KOPT-K1 (cell line): Measurements from ENCODE around the gene MARS1.
"Not testable (repeated sequence)": the region's sequence is repeated elsewhere in the genome, so short reads cannot be mapped to it uniquely, and the experiment has no call there.

Experiments used
- H3K27ac ChIP-seq: fragments of 200-600 bp; sonication (generic); 2 replicates; pipeline ENCODE4 v1.5.1; 2016; ENCODE audit warnings: antibody characterized with exemption, mild to moderate bottlenecking, low read depth, low read length; ENCODE audit not compliant: poor library complexity, severe bottlenecking
- H3K36me3 ChIP-seq: fragments of 200-600 bp; sonication (generic); 2 replicates; pipeline ENCODE4 v1.5.1; 2017; ENCODE audit warnings: antibody characterized with exemption, mild to moderate bottlenecking, low read length, moderate library complexity; ENCODE audit not compliant: insufficient read depth
- H3K9me3 ChIP-seq: fragments of 200-600 bp; sonication (generic); 2 replicates; pipeline ENCODE4 v1.5.1; 2017; ENCODE audit warnings: antibody characterized with exemption, low read length, mild to moderate bottlenecking; ENCODE audit not compliant: insufficient read depth, poor library complexity, severe bottlenecking

The MARS1 gene

GRCh38 chr12:57489157-57489641 is 1.3 kb downstream of the MARS1 start:
- H3K27ac ChIP-seq, result peak overlapping the region; percentile 76
- peaks cover 47% of the 10 kb centered on the region for H3K36me3 ChIP-seq
- H3K9me3 ChIP-seq, result no peaks in the 10 kb centered on the region

DNA sequence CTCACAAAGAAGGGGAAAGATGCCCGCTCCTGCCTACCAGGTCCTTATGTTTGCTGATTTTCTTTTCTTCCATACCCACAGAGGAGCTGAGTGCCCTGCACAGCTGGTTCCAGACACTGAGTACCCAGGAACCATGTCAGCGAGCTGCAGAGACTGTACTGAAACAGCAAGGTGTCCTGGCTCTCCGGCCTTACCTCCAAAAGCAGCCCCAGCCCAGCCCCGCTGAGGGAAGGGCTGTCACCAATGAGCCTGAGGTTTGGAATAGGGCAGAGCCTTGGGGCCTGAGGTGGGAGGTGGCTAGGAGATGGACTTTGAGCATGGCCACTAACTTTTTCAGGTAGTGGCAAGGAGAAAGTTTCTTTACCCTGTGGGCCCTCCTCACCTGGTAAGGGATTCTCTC is 2.3 kb downstream of the MARS1 start:
- no peak overlapping the region for H3K27ac ChIP-seq
- H3K36me3 ChIP-seq, result peaks cover 52% of the 10 kb centered on the region
- no peaks in the 10 kb centered on the region for H3K9me3 ChIP-seq

DNA sequence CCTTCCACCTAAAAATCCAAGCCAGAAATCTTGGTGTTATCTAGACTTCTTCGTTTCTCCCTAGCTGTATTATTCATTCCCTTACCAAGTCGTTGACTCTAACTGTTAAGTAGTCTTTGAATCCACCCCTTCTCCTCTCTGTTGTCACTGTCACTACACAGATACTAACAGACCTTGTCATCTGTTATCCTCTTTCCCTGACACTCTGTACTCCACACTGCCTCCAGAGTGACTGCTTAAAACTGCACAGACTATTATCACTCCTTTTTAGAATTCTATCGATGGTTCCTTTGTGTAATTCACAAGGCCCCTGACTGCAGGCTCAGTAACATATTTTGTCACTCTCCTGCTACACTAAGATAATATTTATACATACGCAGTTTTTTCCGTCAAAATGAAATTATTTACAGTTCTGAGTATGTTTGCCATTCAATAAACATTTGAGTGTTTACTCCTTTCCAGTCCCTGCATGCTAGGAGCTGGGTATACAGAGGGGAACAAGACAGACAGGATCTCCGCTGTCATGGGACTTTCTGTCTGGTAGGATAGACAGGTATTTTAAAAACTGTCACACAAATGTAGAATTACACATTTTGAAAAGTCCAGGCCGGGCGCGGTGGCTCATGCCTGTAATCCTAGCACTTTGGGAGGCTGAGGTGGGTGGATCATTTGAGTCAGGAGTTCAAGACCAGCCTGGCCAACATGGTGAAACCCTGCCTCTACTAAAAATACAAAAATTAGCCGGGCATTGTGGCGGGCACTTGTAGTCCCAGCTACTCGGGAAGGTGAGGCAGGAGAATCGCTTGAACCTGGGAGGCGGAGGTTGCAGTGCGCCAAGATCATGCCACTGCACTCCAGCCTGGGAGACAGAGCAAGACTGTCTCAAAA is 3.8 kb downstream of the MARS1 start:
- peaks cover 65% of the 10 kb centered on the region for H3K36me3 ChIP-seq
- H3K27ac ChIP-seq, result no peak overlapping the region
- no peaks in the 10 kb centered on the region for H3K9me3 ChIP-seq

DNA sequence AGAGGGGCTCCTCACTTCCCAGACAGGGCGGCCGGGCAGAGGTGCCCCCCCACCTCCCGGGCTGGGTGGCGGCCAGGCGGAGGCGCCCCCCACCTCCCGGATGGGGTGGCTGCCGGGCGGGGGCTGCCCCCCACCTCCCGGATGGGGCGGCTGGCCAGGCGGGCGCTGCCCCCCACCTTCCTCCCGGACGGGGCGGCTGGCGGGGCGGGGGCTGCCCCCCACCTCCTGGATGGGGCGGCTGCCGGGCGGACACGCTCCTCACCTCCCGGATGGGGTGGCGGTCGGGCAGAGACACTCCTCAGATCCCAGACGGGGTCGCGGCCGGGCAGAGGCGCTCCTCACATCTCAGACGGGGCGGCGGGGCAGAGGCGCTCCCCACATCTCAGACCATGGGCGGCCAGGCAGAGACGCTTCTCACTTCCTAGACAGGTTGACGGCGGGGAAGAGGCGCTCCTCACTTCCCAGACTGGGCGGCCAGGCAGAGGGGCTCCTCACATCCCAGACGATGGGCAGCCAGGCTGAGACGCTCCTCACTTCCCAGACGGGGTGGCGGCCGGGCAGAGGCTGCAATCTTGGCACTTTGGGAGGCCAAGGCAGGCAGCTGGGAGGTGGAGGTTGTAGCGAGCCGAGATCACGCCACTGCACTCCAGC is 7.3 kb downstream of the MARS1 start:
- peaks cover 83% of the 10 kb centered on the region for H3K36me3 ChIP-seq
- not testable (repeated sequence) for H3K27ac ChIP-seq

DNA sequence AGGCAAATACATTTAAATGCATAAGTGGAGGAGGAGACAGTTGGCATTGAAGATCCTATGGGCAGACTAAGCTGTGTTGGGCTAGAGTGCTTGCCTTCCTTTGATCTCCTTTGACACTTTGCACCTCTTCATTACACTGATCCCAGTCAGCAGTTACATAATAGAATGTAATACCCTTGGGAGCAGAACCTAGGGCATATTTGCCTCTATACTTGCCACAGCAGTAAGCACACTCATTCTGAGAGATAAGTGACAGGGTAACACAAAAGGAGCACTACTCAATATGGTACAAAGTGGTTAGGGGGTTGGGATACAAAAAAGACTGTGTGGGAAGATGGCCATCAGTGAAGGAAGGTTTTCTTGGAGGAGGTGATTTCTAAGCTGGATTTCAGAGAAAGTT is 9.0 kb downstream of the MARS1 start:
- Histone ChIP-seq H3K36me3 (peaks cover 83% of the 10 kb centered on the region), H3K9me3 (no peaks in the 10 kb centered on the region), H3K27ac (no peak overlapping the region)

More for the DNA sequence above, 7.3 kb downstream of the MARS1 start:
- H3K9me3 ChIP-seq, result not testable (repeated sequence)

GRCh38 chr12:57497223-57498131 is 9.6 kb downstream of the MARS1 start:
- Histone ChIP-seq H3K27ac (no peak overlapping the region), H3K9me3 (no peaks in the 10 kb centered on the region), H3K36me3 (peaks cover 84% of the 10 kb centered on the region)

DNA sequence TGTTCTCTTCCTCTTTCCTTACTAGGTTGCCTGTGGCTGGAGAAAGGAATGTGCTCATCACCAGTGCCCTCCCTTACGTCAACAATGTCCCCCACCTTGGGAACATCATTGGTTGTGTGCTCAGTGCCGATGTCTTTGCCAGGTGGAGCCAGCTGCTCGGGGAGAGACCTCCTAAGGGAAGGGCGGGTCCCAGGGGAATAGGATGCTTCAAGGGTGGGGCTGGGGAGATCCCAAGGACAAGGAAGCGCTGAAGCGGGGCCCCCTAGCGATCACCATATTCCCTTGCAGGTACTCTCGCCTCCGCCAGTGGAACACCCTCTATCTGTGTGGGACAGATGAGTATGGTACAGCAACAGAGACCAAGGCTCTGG is 10.2 kb downstream of the MARS1 start:
- Histone ChIP-seq H3K9me3 (no peaks in the 10 kb centered on the region), H3K27ac (no peak overlapping the region), H3K36me3 (peaks cover 84% of the 10 kb centered on the region)

DNA sequence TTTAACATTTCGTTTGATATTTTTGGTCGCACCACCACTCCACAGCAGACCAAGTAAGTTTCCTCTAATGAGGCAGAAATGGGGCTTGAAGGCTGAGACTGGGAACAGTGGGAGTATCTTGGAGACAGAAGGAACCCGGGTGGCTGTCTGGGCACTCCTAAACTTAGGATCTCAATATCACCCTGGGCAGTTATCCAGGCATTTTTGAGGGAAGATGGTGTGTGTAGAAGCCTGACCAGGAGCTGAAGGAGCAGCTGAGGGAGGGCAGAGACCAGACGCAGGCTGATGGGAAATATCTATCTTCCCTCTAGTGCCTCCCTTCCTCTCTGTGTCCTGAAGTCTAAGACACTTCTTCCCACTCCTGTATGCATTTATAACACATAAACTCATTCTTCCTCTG is 10.7 kb downstream of the MARS1 start:
- H3K27ac ChIP-seq, result no peak overlapping the region
- no peaks in the 10 kb centered on the region for H3K9me3 ChIP-seq
- H3K36me3 ChIP-seq, result peaks cover 88% of the 10 kb centered on the region

DNA sequence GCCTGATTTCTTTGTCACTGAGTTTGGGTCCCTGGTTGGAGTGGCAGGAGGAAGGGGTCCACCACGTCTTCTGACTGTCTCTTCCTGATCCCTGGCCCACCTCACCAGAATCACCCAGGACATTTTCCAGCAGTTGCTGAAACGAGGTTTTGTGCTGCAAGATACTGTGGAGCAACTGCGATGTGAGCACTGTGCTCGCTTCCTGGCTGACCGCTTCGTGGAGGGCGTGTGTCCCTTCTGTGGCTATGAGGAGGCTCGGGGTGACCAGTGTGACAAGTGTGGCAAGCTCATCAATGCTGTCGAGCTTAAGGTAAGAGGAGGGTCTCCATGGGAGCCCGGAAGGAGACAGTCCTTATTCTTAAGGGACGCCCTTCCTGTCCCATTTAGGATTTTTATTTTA is 12.3 kb downstream of the MARS1 start:
- H3K27ac ChIP-seq, result no peak overlapping the region
- H3K36me3 ChIP-seq, result peaks cover 95% of the 10 kb centered on the region
- H3K9me3 ChIP-seq, result no peaks in the 10 kb centered on the region

- not testable (repeated sequence) for H3K27ac ChIP-seq, H3K9me3 ChIP-seq
- H3K36me3 ChIP-seq, result peaks cover 90% of the 10 kb centered on the region
Observed at GRCh38 chr12:57502311-57502969, 14.6 kb downstream of the MARS1 start.

- not testable (repeated sequence) for H3K27ac ChIP-seq, H3K9me3 ChIP-seq
- peaks cover 84% of the 10 kb centered on the region for H3K36me3 ChIP-seq
Observed at GRCh38 chr12:57506541-57506940, 18.7 kb downstream of the MARS1 start.

GRCh38 chr12:57507796-57508195 is 19.9 kb downstream of the MARS1 start:
- H3K9me3 ChIP-seq, H3K27ac ChIP-seq: not testable (repeated sequence)
- H3K36me3 ChIP-seq, result peaks cover 84% of the 10 kb centered on the region

GRCh38 chr12:57511161-57511560 is 23.3 kb downstream of the MARS1 start:
- Histone ChIP-seq H3K27ac (no peak overlapping the region), H3K36me3 (peaks cover 84% of the 10 kb centered on the region), H3K9me3 (no peaks in the 10 kb centered on the region)

- Histone ChIP-seq H3K27ac (no peak overlapping the region), H3K36me3 (peaks cover 84% of the 10 kb centered on the region), H3K9me3 (no peaks in the 10 kb centered on the region)
Observed at GRCh38 chr12:57511588-57512325, 23.9 kb downstream of the MARS1 start.
